ENCODE data around the gene STIP1. TPM values are rescaled to one million over a fixed set of nuclear protein-coding genes. Genes with fewer than 3 reads are reported as not detected.

The STIP1 gene
- total RNA-seq, 4 donors from 2014 or later = 53.5 to 100 (median 72.6) TPM

- no peak for TF ChIP-seq CTCF (IDR thresholded peaks at IDR 0.05; ENCODE audit: low read depth)
Observed at GRCh38 chr11:64151337-64151736, 34.6 kb upstream of the STIP1 start.

GRCh38 chr11:64152841-64153691 lies 32.9 kb upstream of the STIP1 start:
- TF ChIP-seq CTCF (IDR thresholded peaks at IDR 0.05; ENCODE audit: low read depth) = no peak

- TF ChIP-seq CTCF (IDR thresholded peaks at IDR 0.05; ENCODE audit: low read depth) = no peak
Observed at GRCh38 chr11:64153812-64154211, 32.2 kb upstream of the STIP1 start.

GRCh38 chr11:64156235-64157011 lies 29.5 kb upstream of the STIP1 start:
- TF ChIP-seq CTCF (IDR thresholded peaks at IDR 0.05; ENCODE audit: low read depth) = no peak

- no peak for TF ChIP-seq CTCF (IDR thresholded peaks at IDR 0.05; ENCODE audit: low read depth)
Observed at GRCh38 chr11:64157631-64158394, 28.2 kb upstream of the STIP1 start.

GRCh38 chr11:64161037-64161436 lies 24.9 kb upstream of the STIP1 start:
- TF ChIP-seq CTCF (IDR thresholded peaks at IDR 0.05; ENCODE audit: low read depth) = no peak

All from subcutaneous adipose tissue (tissue), 4 donors.